ENCODE measurements around the gene MEGF11.

Gene MEGF11

GRCh38 chr15:66053991-66054390, 199.6 kb downstream of the MEGF11 start:
- DNase-seq (ENCODE audit: low spot score): no peak

DNA sequence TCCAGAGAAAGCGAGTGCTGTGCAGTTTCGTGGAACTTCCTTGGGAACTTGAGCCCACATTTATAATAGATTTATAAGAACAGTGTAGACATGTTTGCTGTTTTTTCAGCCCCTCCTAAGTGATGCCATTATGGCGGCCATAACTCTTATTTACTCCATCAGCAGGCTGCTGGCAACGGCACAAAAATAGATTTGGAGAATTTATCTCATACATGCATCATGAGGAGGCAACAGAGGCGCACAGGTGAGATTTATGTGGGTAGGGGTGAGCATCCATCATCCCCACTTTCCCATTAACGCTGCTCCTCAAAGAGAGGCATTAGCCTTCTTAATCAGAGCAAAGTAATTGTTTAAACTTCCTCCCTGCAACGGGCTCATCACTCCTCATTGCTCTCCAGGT, 201.7 kb downstream of the MEGF11 start:
- DNase-seq (ENCODE audit: low spot score): no peak

DNA sequence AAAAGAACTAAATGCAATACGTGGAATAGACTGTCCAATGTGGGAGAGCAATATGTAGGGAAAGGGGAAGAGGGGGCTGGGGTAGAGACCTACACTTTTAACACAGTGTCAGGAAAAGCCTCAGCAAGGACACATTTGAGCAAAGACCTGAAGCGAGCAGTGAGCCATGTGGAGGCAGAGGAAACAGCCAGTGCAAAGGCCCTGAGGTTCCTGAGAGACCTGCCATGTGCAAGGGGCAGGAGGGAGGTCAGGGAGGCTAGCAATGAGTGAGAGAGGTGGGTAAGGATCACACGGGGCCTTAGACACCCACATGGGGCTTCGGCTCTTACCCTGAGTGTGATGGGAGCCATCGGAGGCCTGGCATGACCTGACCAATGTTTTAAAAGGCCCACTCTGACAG, 203.3 kb downstream of the MEGF11 start:
- no peak for DNase-seq (ENCODE audit: low spot score)

DNA sequence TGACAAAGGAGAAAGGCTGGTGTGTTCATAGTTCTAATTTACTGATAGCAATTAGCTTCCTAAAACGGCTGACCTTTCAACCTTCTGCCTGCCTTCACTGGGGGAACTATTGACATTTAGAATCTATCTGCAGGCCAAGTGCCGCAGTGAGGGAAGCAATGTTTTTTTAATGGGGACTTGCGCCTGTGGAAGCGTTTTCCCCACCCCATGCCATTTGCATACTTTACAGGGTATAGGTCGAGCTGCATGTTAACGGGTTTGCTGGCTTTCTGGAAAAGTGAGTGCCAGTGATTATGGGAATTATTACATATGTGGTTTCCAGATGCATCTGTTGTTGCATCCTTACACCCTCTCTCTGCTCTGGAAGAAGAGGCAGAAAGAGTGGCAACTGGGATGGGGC, 204.2 kb downstream of the MEGF11 start:
- DNase-seq (ENCODE audit: low spot score): no peak

DNA sequence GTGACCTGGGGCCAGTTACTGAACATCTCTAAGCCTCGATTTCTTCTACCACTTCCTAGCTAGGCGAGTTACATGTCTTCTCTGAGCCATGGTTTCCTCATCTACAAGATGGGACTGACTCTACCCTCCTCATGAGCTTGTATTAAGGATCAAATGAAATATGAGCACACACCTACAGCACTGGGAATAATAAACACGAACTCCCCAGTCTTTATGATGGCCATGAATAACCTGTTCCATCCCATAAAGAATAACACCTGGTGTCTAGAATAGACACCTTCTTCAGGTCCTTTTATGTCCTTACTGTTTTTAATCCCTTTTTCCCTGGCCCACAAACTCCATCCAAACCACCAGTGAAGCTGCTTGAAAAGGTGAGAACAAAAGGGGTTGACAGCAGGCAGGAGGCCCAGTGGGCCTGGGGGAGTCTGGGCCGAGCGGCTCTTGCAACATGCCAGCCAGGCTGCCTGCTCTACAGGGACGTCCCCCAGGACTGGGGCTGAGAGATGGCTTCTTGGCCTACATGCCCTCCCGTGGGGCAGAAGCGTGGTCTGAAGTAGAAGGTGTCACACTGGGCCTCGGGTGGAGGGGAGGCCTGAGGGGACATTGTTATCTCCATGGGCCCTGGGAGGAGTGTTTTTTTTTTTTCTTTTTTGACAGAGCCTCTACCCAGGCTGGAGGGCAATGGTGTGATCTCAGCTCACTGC, 206.1 kb downstream of the MEGF11 start:
- DNase-seq (ENCODE audit: low spot score): no peak

DNA sequence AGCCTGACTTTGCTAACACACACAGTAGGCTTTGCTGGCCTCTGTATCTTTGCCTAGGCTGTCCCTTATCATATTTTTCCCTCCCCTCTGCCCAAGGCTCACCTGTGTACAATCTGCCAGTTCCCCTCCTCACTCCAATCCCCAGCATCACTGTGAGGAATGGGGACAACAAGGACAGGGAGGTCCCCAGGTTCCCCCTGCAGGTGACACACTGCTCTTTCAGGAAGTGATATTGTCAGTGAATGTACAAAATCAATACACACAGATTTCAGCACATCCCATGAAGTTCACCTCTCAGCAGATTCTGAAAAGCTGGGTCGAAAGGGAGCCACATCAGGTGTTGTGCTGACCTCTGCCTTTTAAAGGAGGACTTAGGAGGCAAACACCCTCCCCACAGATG, 206.8 kb downstream of the MEGF11 start:
- no peak for DNase-seq (ENCODE audit: low spot score)

DNA sequence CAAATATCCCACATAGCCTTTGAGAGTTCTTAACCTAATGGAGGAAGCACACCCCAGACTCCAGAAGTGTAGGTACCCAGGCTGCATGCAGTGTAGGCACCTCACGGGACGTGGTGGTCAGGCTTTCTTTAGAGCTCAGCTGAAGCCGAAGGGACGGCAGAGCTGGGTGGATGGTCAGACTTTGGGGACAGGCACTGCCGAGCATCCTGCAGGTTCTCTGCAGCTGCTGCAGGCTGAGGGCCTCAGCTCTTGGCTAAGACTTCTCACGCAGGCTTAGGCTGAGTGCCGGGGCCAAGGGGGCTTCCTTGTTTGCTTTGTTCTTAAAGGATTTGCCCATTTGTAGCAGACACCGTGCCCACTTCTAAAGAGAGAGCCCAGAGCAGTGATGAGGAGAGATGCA, 207.2 kb downstream of the MEGF11 start:
- DNase-seq (ENCODE audit: low spot score): no peak

DNA sequence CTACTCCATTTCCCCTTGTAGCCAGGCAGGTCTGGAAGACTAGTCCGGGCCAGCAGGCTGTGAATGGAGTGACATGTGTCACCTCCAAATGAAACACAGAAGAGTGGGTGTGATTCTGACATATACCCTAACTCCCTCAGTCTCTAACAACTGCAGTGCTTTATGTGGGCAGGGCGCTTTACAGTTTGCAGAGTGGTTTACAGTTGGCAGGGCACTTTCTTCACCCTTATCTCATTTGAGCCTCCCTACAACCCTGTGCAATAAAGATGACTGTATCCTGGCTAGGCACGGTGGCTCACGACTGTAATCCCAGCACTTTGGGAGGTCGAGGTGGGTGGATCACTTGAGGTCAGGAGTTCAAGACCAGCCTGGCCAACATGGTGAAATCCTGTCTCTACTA, 208.0 kb downstream of the MEGF11 start:
- DNase-seq (ENCODE audit: low spot score): no peak

DNA sequence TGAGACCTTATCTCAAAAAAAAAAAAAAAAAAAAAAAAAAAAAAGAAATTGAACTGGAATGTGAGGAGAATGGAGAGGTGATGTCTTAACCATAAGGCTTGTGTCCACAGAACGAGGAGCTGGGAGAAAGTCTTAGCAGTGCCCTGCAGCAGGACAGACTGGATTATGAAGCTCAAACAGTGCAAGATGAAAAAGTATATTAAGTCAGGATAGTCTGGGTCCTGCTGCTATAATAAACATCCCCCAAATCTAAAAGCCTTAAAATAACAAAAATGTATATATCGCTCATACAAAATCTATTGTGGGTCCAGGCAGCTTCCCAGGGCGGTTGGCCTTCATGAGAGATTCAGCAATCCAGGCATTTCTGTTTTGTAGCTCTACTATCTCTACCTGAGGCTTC, 208.7 kb downstream of the MEGF11 start:
- no peak for DNase-seq (ENCODE audit: low spot score)

- DNase-seq (ENCODE audit: low spot score): no peak
Observed at GRCh38 chr15:66043264-66043663, 210.3 kb downstream of the MEGF11 start.

- DNase-seq (ENCODE audit: low spot score): no peak
Observed at GRCh38 chr15:66042624-66043023, 210.9 kb downstream of the MEGF11 start.

- DNase-seq (ENCODE audit: low spot score): no peak
Observed at GRCh38 chr15:66041276-66041675, 212.3 kb downstream of the MEGF11 start.

DNA sequence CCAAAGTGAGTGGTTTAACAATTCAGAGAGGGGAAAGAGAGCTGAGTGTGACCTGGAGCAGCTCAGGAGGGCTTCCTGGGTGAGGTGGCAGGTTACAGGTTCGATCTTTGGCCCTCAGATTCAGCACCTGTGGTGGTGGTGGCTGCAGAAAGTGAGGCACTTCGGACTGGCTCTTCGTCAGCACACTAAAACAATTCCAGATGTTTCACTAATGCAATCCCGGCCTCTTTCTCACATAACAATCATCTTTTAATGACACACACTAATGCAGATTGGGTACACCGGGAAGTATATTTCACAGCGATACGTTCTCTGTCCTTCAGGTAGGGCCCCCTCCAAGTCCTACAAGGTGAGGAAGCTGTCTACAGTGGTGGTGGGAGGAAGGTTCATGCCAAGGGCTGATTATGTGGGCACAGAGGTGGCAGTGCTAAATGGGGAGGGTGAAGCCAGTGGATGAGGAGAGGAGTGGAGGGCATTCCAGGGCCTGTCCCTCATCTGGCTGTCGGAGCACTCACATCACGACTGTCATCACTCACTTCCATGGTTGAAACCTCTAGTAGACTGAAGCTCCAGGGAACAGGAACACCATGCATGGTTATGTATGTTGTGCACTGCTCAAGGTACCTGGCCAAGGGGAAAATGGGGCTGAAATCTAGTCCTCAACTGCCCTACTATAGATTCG, 213.2 kb downstream of the MEGF11 start:
- DNase-seq (ENCODE audit: low spot score): no peak

GRCh38 chr15:66039117-66039871, 214.3 kb downstream of the MEGF11 start:
- DNase-seq (ENCODE audit: low spot score): no peak

DNA sequence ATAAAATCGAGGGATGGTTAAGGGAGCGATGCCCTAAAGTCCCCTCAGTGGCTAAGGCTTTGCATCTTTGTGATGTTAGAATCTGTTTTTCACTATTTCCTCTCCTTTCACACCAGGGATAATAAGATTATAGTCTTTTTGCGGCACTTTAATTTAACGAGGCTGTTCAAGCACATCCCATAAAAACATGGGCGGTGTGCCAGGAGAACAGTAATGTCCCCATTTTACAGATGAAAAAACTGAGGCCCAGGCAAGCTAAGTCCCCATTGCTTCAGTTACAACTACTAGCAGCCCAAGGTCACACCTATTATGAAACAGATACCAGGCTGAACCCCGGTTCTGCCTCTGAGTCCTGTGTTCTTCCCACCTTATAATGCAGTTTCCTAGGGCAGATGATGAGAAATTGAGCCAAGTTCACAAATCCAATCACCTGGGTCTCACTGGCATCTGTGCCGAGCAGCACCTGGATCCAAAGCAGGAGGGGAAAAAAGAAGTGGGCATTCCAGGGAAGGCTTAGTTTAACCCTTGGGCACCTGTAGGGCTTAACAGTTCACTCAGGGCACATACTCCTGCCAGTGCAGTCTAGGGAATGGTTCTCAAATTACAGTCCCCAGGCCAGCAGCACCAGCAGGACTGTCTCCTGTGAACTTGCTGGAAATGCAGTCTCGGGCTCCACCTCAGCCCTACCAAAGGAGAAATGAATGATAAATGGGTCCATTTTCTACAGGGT, 215.0 kb downstream of the MEGF11 start:
- DNase-seq (ENCODE audit: low spot score): no peak

DNA sequence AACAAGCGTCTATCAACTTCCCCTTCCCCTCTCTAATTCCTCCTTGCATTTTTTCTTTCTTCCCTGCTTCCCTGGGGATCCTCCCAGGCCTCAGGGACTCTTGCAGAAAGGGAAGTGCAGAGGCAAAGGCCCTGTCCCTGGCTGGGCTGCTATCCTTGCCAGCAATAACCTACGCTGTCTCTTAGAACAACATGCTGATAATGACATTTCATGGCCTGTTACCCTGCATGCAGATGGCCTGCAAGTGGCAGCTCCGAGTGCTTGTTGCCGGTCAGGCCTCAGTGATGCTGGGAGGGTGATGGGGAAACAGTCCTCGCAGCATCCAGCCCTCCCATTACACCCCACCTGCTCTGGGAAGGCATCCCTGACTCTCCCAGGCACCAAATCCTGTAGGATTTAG, 216.7 kb downstream of the MEGF11 start:
- no peak for DNase-seq (ENCODE audit: low spot score)

DNA sequence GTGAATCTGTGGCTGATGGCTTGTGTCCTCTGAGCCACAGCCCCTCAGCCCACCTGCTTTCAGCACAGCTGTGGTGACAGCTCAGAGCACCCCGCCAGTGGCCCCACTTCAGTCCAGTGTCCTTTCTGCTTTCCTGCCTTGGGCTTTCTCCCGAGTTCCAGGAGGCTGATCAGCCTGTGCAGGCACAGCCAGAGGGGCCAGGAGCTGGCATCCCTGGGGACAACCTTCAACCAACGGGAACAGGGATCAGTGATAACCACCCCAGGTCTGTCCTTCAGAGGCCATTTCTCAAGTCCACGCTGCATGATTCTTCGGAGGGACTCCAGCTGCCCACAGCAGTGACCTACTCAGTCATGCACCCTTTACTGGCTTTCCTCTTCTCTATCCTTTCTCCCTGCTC, 217.6 kb downstream of the MEGF11 start:
- DNase-seq (ENCODE audit: low spot score): no peak

GRCh38 chr15:66033143-66033542, 220.4 kb downstream of the MEGF11 start:
- no peak for DNase-seq (ENCODE audit: low spot score)

GRCh38 chr15:66032006-66032405, 221.5 kb downstream of the MEGF11 start:
- no peak for DNase-seq (ENCODE audit: low spot score)

GRCh38 chr15:66030650-66031049, 222.9 kb downstream of the MEGF11 start:
- no peak for DNase-seq (ENCODE audit: low spot score)

- no peak for DNase-seq (ENCODE audit: low spot score)
Observed at GRCh38 chr15:66029650-66030049, 223.9 kb downstream of the MEGF11 start.

DNA sequence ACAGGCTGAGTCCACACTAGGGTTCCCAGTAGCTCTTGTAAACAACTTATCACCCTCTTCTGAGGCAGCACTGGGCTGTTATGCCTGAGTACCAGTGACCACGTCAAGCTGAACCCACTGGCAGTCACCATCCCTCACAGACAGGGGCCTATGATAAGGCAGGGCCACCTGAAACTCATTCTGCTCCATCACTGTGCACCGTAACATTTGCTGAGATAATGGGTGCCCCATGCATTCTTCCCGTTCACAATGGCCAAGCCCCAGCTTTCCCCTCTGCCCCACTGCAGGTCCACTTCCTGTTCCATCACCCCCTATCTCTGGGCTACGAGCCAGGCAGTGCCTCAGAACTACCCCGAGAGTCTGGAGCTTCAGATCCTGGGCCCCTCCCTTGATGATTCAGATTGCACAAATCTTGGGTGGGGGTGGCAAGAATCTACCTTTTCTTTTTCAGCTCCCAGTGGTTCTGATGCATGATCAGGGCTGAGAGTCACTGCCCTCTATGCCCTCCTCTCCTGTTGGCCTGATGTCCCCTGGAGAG, 226.2 kb downstream of the MEGF11 start:
- DNase-seq (ENCODE audit: low spot score): no peak
